ENCODE data around the gene TBR1.

Gene TBR1

DNA sequence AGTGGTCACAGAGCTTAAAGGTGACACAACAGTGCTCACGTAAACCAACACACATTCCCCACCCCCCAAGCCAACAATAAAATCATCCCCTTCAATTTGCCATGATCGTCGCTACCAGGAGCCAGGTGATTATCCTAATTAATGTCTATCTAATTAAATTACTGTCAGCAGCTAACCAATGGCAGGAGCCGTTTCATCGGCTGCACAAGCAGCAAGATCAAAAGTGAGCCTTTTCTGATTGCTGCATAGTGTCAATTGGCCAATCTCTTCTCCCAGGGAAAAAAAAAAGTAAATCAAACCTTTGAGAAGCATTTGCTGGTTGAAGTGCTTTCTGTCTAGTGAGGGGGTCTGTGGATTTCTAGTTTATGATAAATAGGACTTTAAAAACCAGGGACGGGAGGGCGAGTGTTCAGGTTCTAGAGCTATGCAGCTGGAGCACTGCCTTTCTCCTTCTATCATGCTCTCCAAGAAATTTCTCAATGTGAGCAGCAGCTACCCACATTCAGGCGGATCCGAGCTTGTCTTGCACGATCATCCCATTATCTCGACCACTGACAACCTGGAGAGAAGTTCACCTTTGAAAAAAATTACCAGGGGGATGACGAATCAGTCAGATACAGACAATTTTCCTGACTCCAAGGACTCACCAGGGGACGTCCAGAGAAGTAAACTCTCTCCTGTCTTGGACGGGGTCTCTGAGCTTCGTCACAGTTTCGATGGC is at the start of gene TBR1:
Gene TBR1 (plus strand): TSS at position 311 of the 721 bp plus-strand sequence. CDS start 114 bp downstream, at position 425.
- no peak for DNase-seq (ENCODE audit: low read depth)

DNA sequence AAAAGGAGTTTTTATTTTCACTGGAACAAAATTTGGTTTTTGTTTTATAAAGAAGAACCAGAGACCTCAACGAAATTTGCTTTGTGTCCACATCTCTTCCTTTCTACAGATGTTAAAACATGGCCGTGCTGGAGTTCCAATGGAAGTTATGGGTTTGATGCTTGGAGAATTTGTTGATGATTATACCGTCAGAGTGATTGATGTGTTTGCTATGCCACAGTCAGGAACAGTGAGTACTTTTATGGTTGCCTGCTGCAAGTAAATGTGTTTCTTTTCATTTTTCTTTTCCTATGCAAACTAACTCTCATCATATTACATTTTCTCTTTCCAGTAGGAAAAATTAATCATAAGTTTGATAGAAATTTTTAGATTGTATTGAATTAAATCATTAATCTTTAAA is 48.4 kb upstream of the TBR1 start:
- no peak for DNase-seq (ENCODE audit: low read depth)

DNA sequence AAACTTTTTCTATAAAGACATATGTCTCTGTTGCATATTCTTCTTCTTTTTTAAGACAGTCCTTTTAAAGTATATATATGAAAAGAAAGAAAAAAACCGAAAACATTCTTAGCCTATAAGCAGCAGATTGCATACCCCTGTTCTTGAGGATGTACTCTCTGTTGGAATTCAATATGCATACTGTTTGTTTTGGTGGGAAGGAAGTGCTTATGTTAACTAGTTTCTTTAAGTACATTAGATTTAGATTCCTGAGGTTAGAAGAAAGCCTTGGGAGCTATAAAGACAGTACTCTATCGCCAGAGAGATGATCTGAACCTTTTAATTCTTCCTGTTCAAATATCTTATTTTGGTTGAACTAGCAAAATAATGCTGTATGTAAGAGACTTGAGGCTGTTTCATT is 46.8 kb upstream of the TBR1 start:
- DNase-seq (ENCODE audit: low read depth), result no peak

DNA sequence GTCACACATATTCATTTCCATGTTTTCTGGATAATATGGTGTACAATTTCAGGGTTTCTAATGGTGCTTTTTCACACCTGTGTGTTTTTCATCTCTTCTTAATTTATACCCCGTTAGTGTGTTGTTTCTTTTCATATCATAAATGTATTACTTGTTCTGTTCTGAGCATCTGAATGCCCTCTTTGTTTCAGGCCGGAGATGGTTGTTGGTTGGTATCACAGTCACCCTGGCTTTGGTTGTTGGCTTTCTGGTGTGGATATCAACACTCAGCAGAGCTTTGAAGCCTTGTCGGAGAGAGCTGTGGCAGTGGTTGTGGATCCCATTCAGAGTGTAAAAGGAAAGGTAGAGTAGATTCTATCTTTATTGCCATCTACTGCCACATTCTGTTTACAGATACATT is 45.1 kb upstream of the TBR1 start:
- no peak for DNase-seq (ENCODE audit: low read depth)

DNA sequence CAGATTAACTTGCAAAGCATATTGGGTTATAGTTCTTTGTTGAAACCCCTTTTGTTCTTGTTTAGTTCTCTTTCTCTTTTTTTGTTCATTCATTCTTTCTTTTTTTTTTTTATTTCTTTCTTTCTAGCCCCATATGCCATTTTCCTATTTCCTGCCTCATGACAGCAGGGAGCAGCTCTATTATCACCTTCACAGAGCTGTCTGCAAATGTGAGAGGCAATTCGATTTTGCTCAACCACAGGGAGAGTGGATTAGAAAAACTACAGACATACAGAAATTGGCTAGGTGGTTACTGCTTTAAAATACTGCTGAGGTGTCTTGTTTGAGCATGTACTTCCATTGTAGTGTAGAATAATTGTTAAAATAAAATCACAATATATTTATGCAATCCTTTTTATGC is 44.2 kb upstream of the TBR1 start:
- no peak for DNase-seq (ENCODE audit: low read depth)

DNA sequence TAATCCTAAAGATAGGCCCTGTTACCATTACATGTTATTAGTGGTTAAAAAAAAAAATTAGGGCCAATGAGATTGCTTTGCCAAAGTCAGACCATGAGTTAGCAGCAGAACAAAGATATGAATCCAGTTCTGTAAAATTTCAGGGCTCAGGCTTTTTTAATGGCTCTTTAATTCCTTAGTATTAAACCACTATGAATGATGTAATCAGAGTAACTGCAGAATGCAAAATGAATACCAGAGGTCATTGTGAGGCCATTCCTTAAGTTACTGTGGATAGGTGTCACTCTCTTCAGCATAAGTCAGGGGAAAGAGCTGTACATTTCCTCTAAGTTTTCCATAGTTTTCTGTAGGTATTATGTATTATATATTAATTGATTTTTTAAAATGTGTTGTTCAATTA is 42.2 kb upstream of the TBR1 start:
- no peak for DNase-seq (ENCODE audit: low read depth)

DNA sequence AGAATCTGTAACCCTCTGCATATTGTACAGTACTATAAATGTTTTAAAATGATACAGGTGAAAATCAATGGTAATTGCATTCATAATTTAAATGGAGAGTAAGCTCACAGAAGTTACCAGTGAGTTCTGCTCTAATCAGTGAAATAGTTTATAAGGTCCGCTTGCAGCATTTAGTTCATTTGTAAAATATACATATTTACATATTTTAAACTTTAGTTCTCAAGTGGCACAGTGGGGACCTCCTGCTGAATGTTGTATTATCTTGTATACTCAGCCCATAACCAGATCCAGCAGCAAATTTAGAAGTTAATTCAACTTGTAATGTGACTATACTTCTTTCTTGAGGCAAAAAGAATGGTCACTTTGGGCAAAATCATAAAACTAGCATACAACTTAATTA is 41.7 kb upstream of the TBR1 start:
- no peak for DNase-seq (ENCODE audit: low read depth)

DNA sequence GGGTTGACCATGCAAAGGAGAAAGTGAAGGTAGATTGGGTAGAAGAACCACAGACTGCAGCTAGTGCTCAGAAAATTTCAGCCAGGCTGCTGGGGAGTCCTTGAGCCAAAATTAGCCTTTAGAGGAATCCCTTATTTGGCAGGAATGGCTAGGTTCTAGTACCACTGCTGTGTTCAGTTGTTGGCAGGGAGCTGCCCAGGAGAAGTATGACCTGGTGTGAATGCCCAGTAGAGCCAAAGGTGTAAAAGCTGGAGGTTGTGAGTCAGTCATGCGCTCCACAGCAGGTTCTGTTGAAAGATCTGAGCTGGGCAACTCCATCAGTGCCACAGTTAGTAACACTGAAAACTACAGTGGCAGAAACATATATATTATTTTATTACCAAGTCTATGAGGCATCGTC is 36.4 kb upstream of the TBR1 start:
- no peak for DNase-seq (ENCODE audit: low read depth)

DNA sequence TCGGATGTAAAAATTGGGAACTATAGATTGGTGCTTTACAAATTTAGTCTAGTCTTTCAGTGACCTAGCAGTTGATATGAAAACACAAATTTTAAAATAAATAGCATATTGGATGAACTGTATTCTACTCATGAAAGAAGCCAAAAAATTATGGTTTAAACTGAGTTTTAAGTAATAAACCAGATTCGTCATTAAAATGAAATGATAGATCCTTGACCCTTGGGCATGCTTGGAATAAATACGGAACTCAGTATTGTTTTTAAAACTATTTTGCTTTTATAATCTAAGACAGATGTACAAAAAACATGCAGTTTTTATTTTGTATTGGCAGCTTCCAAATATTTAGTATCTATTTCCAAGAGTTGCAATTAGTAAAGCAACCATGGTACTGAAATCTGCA is 34.6 kb upstream of the TBR1 start:
- DNase-seq (ENCODE audit: low read depth), result no peak

DNA sequence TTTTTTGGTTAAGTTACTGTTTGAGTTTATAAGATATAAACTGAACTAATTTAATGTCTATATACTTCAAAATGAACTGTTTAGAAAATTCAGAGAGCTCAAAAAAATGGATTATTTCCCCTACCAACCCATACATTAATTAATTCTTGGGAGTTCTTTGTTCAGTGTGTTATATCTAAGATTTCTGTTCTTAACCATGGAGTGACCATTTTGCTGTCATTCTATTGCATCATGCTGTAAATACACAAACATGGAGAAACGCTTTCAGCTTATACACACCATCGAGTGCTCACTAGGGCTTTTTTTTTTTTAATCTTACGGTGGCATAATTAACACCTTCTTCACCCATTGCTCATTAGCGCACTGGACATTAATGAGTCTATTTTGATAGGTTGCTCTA is 33.4 kb upstream of the TBR1 start:
- no peak for DNase-seq (ENCODE audit: low read depth)

DNA sequence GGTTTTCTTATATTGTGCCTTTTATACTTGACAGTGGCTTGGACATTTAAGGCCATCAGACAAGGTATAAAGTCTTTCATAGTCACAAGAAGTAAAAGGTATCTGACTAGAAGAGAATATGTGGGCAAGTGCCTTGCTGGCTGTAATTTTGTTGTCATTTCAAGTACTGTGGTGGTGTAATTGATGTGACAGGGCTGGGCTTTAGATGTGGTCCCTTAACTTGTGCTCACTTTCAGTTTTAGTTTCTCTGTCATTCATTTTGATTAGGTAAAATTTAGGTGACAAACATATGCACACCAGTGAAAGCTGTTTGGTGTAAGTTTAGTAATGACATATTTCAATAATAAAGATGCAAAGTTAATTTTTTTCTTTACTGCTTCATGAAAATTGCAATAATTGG is 31.2 kb upstream of the TBR1 start:
- no peak for DNase-seq (ENCODE audit: low read depth)

DNA sequence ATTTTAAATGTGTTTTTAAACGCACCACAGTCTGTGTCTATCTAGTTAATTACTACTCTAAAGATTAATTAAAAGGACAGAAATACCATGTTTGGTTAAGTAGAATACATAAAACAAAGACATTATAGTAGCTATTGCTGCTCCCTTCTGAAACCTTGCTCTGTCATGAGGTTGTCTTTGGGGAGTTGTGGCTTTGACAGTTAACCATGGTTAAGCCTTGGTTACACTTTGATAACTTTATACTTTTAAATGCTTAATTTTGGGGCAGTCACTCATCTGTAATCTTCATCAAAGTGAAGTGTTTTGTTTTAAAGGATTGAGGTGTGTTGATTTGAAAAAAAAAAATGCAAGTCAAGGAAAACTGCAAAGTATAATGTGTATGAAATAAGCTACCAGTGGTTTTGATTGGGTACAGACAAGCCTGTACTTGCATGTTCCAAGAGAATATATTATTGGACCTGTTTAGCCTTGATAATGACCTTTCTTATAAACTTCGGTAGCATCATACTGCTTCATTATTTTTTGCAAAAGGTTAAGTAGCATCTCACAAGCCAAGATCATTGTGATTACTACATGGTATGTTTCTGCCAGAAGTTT is 29.8 kb upstream of the TBR1 start:
- no peak for DNase-seq (ENCODE audit: low read depth)

DNA sequence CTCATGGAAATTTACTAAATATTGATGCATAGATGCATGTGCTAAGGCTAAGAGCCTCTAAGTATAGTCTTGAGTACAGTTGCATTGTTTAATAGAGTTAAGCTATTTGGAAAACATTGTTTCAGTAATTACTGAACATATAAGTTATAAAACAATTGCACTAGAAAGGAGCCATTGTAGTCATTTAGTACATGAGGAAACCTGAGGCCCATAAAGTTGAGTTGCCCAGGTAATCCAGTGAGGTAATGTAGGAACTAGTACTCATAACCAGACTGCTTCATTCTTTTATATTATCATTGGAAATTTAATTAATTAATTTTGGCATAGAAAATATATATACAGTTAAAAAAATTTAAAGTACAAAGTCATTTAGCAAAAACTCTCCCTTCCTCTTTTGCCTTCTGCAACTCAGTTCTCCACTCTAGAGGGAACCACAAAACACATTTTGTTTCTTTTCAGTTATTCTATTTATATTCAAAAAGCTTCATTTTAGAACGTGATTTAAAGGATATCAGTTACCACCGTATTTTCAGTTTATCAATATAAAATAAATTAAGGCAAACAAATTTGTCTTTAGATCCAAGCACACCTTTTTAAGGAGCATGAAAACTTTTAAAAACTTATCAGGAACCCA is 27.8 kb upstream of the TBR1 start:
- no peak for DNase-seq (ENCODE audit: low read depth)

DNA sequence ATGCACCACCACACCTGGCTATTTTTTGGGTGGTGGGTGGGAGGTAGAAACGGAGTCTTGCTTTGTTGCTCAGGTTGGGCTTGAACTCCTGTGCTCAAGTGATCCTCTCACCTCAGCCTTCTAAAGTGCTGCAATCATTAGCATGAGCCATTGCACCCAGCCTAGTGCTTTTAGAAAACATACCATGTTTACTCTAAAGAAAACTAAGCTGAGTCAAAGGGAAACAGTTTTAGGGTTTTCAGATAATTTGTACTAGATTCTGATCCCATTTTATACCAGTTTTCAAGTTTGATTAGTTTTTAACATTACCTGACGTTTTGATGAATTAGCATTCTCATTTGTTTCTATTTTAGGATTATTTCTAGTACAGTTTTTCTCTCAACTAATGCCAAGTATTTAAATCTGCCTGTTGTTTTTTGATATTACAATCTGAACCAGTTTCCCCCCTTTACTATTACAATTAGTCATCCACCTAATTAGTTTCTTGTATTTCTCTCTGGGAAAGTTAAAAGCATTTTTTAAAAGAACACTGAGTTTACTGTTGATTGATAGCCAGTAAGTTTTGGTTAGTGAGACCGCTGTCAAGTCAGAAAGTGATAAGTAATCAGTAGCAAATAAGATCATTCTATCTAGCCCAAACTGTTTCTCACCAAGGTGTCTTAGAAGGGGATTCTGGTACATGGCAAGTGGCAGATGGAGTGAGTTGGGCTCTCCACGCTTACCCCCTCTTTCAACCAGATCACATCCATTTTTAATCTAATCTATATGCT is 24.2 kb upstream of the TBR1 start:
- no peak for DNase-seq (ENCODE audit: low read depth)

DNA sequence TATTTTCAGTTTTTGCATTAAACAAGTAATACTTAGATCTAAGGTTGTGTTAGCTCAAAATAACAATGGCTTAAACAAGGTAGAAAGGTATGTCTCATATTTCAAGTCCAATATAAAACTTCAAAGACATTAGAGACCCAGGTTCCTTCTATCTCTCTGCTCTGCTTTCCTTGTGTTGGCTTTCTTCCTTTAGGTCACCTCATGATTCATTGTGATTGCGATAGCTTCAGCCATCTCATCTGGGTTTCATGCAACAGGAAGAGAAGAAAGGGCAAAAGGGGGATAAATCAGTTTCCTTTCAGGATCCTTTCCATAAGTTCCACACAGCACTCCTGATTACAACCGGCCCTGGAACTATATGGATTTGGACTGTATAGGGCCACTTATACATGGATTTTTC is 16.0 kb upstream of the TBR1 start:
- DNase-seq (ENCODE audit: low read depth), result no peak

DNA sequence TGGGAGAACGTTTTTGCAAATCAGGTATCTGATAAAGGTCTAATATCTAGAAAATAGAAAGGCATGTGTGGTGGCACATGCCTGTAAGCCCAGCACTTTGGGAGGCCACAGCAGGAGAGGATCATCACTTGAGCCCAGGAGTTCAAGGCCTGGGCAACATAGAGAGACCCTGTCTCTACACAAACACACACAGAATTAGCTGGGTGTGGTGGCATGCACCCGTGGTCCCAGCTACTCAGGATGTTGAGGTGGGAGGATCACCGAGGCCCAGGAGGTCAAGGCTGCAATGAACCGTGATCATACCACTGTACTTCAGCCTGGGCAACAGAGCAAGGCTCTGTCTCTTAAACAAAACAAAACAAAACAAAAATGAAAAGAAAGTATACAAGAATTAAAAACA is 13.8 kb upstream of the TBR1 start:
- DNase-seq (ENCODE audit: low read depth), result no peak

DNA sequence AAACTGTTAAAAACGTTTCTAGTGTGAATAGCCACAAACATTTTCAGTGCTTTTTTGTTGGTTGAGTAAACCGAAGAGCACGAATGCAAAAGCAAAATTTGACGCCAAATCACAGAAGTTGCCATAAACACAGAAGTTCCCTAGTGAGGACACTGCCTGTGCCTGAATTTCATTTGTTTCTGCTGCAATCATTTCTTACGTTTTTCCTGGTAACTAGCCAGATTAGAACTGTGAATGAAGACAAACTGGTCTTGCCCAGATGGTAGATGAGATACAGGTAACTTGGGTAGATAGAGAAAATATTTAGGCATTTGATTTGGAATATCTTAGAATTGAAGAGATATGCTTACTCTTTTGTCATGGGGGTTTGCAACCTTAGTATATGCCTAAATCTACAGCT is 9.8 kb upstream of the TBR1 start:
- DNase-seq (ENCODE audit: low read depth), result no peak

DNA sequence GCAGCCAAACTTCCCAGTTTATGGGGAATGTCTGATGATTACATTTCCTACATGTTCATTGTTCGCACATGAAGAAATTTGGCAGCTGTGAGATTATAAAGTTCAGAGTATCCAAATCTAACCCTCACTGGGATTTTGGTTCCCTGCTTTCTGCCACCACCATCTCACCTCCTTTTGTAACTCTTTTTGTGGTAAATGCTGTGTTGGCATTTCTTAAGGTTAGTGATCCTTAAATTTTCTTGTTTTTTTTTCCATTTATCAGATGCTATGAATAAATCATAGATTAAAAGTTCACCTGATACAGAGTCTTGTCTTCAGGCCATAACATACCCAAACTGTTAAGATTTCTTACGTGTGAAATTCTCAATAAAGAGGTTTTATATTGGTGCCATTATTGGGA is 8.5 kb upstream of the TBR1 start:
- DNase-seq (ENCODE audit: low read depth), result no peak

DNA sequence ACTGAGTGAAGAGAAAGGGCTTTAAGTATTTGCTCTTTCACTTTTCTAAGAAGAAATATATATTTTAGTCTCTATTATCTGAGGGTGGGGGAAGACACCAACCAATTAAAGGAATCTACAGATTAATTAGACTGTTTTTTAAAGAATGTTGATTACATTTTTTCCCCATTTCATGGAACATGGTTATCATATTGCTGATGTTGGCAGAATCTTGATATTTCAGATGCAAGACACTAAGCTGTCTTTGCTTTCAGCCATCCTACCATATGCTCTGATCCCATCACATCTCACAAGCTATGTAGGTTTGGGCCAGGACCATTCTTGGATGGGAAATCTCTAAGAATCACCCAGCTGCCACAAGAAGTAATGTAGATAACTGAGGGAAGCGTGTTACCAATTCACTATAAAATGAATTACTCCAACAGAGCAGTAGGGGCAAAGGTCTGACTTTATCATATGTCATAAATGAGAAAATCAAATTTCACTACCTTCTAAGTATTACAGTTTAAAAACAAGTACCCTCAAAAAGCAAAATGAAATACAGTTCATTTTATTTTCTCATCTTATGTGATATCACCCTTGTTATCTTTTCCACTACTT is 6.7 kb upstream of the TBR1 start:
- no peak for DNase-seq (ENCODE audit: low read depth)

DNA sequence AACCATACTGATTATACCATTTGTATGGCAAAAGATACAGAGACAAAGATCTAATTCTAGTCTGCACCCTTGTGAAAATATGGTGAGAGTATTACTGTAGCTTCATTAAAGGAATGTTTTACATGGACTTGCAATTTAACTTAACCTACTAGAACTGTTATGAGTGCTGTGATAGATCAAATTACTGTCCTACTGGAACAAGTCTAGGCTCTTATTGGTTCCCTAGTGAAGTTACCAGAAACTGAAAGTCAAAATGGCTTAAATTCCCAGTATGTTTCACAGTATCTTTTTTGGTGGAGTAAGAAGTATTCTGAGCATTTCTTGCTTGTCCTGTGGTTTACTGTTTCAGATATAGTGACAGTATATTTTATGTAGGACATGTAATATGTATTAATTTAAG is 3.8 kb upstream of the TBR1 start:
- DNase-seq (ENCODE audit: low read depth), result no peak

DNA sequence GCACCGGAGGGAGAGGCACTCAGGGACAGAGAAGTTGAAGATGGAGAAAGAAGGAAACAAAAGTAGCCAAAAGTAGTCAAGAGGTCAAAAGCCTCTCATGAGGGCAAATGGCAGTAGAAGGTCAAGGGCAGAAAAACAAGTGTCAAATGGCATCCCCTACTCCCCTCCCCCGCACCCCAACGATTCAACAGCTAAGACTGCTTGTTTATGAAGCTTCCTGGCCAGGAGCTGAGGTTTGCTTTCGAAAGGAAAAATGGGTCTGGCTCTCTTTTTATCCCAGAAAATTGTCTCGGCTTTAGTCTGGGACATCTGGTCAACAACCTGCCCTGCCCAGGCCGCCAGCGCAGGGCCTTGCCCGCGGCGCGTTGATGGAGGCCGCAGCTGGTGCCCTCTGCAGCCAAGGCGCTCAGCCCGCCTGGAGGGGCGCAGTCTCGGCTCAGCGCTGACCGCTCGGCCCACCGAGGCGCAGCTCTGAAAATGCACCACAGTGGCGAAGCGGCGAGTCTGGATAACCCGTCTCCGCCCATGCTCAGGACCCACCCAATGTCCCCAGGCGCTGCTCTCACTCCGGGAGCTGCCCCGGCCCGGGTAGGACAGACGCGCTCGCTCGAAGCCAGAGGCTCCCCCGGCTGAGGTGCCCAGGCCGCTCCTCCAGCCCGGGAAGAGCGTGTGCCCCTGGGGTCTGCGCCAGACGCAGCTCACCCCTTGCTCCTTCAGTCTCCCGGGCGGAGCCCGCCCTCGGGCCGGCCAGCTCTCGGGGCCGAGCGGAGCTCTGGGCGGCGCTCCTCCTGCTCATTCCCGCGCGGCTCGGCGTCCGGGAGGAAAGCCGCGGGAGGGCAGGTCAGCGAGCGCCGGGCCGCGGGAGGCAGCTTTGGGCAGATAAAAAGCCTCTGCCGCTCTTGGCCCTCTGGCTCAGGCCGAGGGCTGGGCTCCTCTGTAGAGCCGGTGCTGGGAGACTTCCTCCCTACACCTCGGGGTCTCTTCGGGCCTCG is 1.8 kb upstream of the TBR1 start:
- no peak for DNase-seq (ENCODE audit: low read depth)

Data from activated T-cell treated with anti-CD3 and anti-CD28 coated beads for 48 hours (primary cell).